ENCODE results near the gene MSRB1.

The MSRB1 gene

GRCh38 chr16:1895949-1896675 lies 46.9 kb downstream of the MSRB1 start:
- no peak for DNase-seq

- no peak for DNase-seq
Measured at GRCh38 chr16:1895068-1895467, 47.9 kb downstream of the MSRB1 start.

GRCh38 chr16:1890708-1891050 lies 52.3 kb downstream of the MSRB1 start:
- DNase-seq, result no peak

DNA sequence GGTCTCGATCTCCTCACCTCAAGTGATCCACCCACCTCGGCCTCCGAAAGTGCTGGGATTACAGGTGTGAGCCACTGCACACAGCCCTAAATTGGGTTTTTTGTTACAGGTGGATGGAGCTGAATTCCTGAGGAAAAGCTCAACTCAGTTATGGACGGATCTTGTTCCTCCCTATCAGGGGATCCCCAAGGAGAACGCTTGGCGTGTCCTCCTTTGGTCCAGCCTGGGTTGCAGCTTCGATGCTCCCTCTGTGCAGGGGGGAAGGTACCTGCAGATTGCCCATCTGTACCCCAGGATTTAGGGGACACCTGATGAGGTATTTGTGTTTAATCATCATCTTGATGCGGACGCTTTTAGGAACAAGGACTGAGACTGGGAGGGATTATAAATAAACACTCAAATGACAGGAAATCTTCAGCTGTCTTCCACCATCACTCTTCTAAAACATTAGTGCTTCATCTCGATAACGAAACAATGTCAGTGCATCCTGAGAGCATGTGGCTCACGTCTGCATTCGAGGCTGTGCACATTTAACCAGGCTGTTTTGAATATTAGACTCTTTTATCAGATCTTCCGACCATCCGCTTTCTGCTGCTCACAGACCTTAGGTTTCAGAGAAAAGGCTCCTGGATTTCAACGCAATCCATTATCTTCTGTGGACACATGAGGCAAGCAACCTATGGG lies 52.8 kb downstream of the MSRB1 start:
- DNase-seq, result no peak
